K562 (cell line): ENCODE measurements around the gene TRIM34. TPM values are rescaled to one million over a fixed set of nuclear protein-coding genes. Genes with fewer than 3 reads are reported as not detected.

ENCODE experiments used
- CC2D1A ChIP-seq: fragments of 450-650 bp; IDR thresholded peaks from 2 replicates; pipeline ENCODE4 v1.6.1; 2017; ENCODE audit warnings: mild to moderate bottlenecking
- EP400 ChIP-seq: fragments of 450-650 bp; IDR thresholded peaks from 2 replicates; pipeline ENCODE4 v1.6.1; 2017; ENCODE audit warnings: antibody characterized with exemption, mild to moderate bottlenecking, moderate library complexity
- ETS1 ChIP-seq: conservative IDR thresholded peaks from 2 replicates; pipeline ENCODE4 v1.6.1; 2011; ENCODE audit warnings: low read depth, mild to moderate bottlenecking, low read length; ENCODE audit not compliant: control insufficient read depth
- JUND ChIP-seq, 2 experiments: IDR thresholded peaks; 2 replicates in 1 of 2; 3 replicates in 1 of 2; pipeline ENCODE4 v1.6.1; 2011; ENCODE audit warnings: borderline replicate concordance in 2 of 2, low read depth in 2 of 2, low read length in 2 of 2, improper control_type of control experiment in 1 of 2, missing biosample characterization in 1 of 2, missing genetic modification characterization in 1 of 2, missing genetic modification reagents in 1 of 2
- KAT7 ChIP-seq: sonication (generic); formaldehyde crosslinking; IDR thresholded peaks from 2 replicates; pipeline ENCODE4 v1.8.0; 2022; ENCODE audit warnings: missing genetic modification reagents, mild to moderate bottlenecking, borderline replicate concordance
- LEF1 ChIP-seq: fragments of 450-650 bp; IDR thresholded peaks from 2 replicates; pipeline ENCODE4 v1.6.1; 2016; ENCODE audit warnings: mild to moderate bottlenecking
- MGA ChIP-seq: fragments of 450-650 bp; IDR thresholded peaks from 2 replicates; pipeline ENCODE4 v1.6.1; 2016; ENCODE audit warnings: mild to moderate bottlenecking, moderate library complexity
- MTA1 ChIP-seq: fragments of 450-650 bp; IDR thresholded peaks from 2 replicates; pipeline ENCODE4 v1.6.1; 2017; ENCODE audit warnings: borderline replicate concordance
- SMARCA4 ChIP-seq: fragments of 450-650 bp; IDR thresholded peaks from 2 replicates; pipeline ENCODE4 v1.6.1; 2016
- ZNF140 ChIP-seq: fragments of 250-450 bp; sonication (Bioruptor Pico); IDR thresholded peaks from 2 replicates; pipeline ENCODE4 v1.8.0; 2021; ENCODE audit warnings: moderate library complexity, mild to moderate bottlenecking, inconsistent platforms
- ZNF445 ChIP-seq: fragments of 250-450 bp; sonication (Bioruptor Pico); IDR thresholded peaks from 2 replicates; pipeline ENCODE4 v1.4.0; 2020; ENCODE audit warnings: low read depth, mild to moderate bottlenecking, moderate library complexity
- polyA plus RNA-seq, 8 experiments: library from polyadenylated mRNA; depleted of rRNA in 4 of 8; stranded (reverse) in 5 of 8; unstranded in 3 of 8; fragments of >200 nt; fragmentation: Nextera tagmentation in 2 of 8; fragmentation: Illumina TruSeq in 1 of 8; extraction: Ambion mirVana in 2 of 8; extraction: Trizol in 1 of 8; gene quantifications; 2 replicates each; pipeline versions ENCODE4 v1.2.1 to v1.2.3, GENCODE V29; 2011 to 2014; ENCODE audit warnings: inconsistent platforms in 1 of 8, missing spikeins in 1 of 8
- total RNA-seq, 7 experiments: library from RNA; depleted of rRNA in 6 of 7; stranded (reverse); fragments of >200 nt in 6 of 7; fragmentation: Illumina TruSeq in 2 of 7; extraction: Trizol in 2 of 7; gene quantifications; 2 replicates each; pipeline versions ENCODE4 v1.2.1 to v1.2.3, GENCODE V29; 2011 to 2021; ENCODE audit warnings: low replicate concordance in 1 of 7

TRIM34 gene
- total and polyA plus RNA-seq, 9 of the 15 experiments (the other 6 are each of a cell fraction or from before 2014, with no cell fraction given) = 0.31 to 2.9 (median 1.3) TPM

- TF ChIP-seq EP400 = peak; percentile 36; the same call in 1 of the 2 replicates
- peak; percentile 40; the same call in 1 of the 2 replicates for TF ChIP-seq MGA
- TF ChIP-seq MTA1 = no peak
- peak; percentile 60; the same call in 1 of the 2 replicates for TF ChIP-seq KAT7 (CRISPR knock-in tag)
- TF ChIP-seq LEF1 = peak; percentile 60; the same call in 1 of the 2 replicates
- peak; percentile 40; the same call in 1 of the 2 replicates for TF ChIP-seq JUND (IDR thresholded peaks at IDR 0.05; ENCODE audit: borderline replicate concordance, low read depth, low read length)
- TF ChIP-seq JUND (tag; IDR thresholded peaks at IDR 0.05; ENCODE audit: borderline replicate concordance, low read depth, low read length) = no peak; the same call in 2 of the 3 replicates
- no peak for TF ChIP-seq ZNF140 (CRISPR knock-in tag)
- TF ChIP-seq CC2D1A = 0 out of 2 replicates have a peak, but pooled peaks have one; percentile 30
- TF ChIP-seq ETS1 = no peak
- TF ChIP-seq ZNF445 (CRISPR knock-in tag) = no peak
- 0 out of 2 replicates have a peak, but pooled peaks have one; percentile 22 for TF ChIP-seq SMARCA4
These were observed 24.4 kb upstream of the TRIM34 start (continued) for GRCh38 chr11:5600374-5600851.
